ENCODE measurements around the gene ZNF101.

DNA sequence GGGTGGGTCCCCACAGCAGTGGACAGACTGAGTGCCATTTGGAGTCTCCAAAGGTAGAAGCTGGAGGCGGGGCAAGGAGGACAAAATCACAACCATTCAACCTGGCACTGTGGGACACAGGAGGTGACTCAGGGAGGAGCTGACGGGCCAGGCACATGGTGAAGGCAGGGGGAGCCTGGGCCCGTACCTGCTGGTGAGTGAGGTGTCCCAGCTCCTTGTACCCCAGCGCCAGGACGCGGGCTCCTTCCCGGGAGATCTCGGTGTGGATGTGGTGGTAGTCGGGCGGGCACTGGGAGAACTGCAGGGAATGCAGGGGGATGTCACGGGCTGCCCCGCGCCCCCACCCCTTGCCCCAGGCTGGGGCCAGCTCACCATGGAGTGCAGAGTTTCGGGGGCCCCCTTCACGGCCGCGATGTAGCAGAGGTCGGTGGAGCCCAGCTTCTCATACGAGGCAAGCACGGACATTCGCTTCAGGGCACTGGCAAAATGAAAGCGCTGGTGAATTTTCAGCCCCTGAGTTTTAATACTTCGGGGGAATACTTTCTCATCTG lies 15.0 kb upstream of the ZNF101 start:
- TF ChIP-seq, protein P1, sequence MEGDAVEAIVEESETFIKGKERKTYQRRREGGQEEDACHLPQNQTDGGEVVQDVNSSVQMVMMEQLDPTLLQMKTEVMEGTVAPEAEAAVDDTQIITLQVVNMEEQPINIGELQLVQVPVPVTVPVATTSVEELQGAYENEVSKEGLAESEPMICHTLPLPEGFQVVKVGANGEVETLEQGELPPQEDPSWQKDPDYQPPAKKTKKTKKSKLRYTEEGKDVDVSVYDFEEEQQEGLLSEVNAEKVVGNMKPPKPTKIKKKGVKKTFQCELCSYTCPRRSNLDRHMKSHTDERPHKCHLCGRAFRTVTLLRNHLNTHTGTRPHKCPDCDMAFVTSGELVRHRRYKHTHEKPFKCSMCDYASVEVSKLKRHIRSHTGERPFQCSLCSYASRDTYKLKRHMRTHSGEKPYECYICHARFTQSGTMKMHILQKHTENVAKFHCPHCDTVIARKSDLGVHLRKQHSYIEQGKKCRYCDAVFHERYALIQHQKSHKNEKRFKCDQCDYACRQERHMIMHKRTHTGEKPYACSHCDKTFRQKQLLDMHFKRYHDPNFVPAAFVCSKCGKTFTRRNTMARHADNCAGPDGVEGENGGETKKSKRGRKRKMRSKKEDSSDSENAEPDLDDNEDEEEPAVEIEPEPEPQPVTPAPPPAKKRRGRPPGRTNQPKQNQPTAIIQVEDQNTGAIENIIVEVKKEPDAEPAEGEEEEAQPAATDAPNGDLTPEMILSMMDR (IDR thresholded peaks at IDR 0.05), result no peak
- TF ChIP-seq POLR2A (IDR thresholded peaks at IDR 0.05), result no peak
